HL-60/S4 treated with phorbol 12-myristate 13-acetate at 8.2 ng/mL for 4 days and 3 days (cell line): ENCODE measurements around the gene ZNF22.

ENCODE experiments used
- in situ Hi-C: fragments of 300-500 bp; cut with MboI; formaldehyde crosslinking; loops from 2 replicates; pipeline ENCODE4 v1.15.0; 2022; ENCODE audit warnings: low sequenced_read_pairs

Gene ZNF22

DNA sequence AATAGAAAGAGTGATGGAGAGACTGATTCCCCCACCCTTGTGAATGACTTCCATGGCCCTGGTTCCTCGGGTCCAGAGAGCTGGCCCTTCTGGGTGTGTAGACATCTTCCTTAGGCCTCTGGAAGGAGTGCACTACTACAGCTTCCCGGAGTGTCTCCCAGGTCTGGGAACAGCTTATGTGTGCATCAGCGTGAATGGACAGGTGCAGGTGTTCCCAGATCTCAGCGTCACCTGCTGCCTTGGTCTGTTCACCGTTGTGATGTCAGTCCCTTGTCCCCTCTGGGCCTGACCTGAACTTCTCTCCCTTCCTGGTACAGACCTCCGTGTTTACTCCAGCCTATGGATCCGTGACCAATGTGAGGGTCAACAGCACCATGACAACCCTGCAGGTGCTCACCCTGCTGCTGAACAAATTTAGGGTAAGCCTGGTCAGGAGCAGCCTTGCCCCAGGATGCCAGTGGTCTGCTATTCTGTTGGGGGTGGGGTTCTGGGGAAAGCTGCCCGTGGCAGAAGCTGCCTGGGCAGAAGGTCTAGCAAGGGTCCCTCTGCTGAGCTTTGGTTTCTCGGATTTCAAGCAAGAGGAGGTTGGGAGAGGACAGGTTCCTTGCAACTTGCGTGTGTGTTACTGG lies 11.7 kb upstream of the ZNF22 start:
- in situ Hi-C loops = no loop called here

GRCh38 chr10:44989597-44990301 lies 11.0 kb upstream of the ZNF22 start:
- in situ Hi-C loops = no loop called here

DNA sequence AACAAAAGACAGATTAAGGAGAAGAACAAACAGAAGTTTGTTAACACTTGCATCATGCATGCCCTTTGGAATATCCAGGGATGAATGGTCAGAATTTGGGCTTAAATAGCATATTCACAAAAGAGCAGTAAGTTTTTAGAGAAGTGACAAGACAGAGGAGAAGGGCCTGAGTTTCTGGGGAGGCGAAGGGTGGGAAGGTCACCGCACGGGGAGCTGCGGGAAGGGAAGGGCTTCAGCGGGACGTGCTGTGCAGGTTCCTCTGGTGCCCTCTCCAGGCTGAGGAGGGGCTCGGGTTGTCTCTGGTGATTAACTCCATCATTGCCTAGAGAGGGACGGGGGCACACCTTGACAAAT lies 10.4 kb upstream of the ZNF22 start:
- in situ Hi-C loops = no loop called here

DNA sequence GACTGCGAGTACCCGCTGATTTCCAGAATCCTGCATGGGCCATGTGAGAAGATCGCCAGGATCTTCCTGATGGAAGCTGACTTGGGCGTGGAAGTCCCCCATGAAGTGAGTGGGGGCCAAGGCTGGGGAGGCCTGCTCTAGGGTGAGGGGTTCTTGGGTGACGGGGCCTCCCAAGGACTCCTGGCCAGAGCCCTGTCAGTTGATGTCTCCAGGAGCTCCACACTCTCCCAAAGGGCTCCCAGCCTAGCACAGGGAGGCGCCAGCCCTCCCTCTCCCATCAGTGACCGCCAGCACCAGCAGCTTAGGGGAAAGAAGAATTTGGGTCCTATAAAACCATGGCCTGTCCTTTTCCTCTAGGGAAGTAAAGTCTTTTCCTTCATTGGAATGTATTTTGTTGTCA lies 9.8 kb upstream of the ZNF22 start:
- in situ Hi-C loops = no loop called here

GRCh38 chr10:44991571-44991970 lies 9.2 kb upstream of the ZNF22 start:
- in situ Hi-C loops = no loop called here

GRCh38 chr10:44992070-44992731 lies 8.5 kb upstream of the ZNF22 start:
- in situ Hi-C loops = no loop called here

DNA sequence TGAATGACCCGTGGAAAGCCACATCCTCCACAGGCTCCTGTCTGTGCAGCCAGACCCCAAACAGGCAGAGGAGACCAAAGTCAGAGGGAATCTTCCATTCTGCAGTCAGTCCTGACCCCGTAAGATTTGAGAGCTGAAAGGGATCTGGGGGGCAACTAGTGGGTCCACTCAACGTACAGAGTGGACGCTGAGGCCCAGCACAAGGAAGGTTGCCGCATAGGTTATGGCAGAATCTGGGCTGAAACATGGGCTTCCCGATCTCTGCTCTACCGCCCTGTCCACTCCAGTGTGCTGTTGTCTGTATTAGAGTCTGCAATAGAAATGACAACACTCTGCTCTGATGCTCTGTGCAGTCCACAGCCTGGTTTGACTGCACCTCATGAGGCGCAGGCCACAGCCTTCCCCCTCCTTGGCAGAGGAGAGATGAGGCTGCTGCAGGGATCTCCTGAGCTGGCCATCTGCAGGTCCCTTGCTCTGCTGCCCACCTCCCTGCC lies 7.9 kb upstream of the ZNF22 start:
- in situ Hi-C loops = no loop called here

GRCh38 chr10:44993226-44993921 lies 7.3 kb upstream of the ZNF22 start:
- in situ Hi-C loops = no loop called here

- in situ Hi-C loops = no loop called here
These were observed 6.6 kb upstream of the ZNF22 start for GRCh38 chr10:44993922-44994751.

- in situ Hi-C loops = no loop called here
These were observed 5.8 kb upstream of the ZNF22 start for GRCh38 chr10:44994752-44995530.

DNA sequence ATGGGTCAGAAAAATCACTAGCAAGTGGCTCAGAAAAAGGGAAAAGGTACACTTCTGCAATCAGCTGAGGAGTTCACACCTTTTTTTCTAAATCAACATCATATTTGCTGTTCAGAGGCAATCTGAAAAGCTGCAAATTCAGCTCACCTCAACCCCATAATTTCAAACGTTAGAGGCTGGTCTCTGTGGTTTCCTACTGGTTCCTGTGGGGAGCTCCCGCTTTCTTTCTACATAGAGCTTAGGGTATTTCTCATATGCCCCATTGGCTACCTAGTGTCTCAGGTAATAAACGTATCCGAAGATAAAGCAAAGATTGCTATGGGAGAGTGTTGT lies 5.2 kb upstream of the ZNF22 start:
- in situ Hi-C loops = no loop called here

GRCh38 chr10:44995914-44996669 lies 4.6 kb upstream of the ZNF22 start:
- in situ Hi-C loops = no loop called here

DNA sequence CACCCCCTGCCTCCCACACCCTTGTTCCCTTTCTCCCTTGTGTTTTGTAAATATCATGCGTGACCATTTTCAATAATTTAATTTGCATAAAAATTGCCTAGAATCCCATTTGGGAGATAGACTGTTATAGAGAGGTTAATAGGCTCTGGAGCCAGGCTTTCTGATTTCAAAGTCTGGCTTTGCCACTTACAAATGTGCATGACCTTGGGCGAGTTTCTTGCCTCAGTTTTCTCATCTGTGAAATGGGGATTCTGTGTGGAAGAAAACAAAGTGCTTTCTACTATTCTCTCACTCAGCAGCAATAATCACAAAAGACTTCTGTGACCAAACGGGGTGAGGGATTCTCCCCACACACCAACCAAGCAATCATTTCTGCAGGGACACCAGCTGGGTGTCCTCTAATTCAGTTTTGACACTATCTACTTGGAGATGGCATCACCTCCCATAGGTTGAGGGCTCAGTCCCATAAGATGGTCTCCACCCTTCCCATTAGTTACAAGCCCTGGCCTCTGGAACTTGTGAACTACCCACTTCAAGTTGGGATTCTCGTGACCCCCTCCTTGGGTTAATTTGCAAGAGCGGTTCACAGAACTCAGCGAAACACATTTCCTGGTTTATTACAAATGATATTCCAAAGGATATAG lies 3.5 kb upstream of the ZNF22 start:
- in situ Hi-C loops = no loop called here

GRCh38 chr10:44998146-44998631 lies 2.5 kb upstream of the ZNF22 start:
- in situ Hi-C loops = no loop called here

- in situ Hi-C loops = no loop called here
These were observed 478 bp upstream of the ZNF22 start for GRCh38 chr10:45000138-45000751.

DNA sequence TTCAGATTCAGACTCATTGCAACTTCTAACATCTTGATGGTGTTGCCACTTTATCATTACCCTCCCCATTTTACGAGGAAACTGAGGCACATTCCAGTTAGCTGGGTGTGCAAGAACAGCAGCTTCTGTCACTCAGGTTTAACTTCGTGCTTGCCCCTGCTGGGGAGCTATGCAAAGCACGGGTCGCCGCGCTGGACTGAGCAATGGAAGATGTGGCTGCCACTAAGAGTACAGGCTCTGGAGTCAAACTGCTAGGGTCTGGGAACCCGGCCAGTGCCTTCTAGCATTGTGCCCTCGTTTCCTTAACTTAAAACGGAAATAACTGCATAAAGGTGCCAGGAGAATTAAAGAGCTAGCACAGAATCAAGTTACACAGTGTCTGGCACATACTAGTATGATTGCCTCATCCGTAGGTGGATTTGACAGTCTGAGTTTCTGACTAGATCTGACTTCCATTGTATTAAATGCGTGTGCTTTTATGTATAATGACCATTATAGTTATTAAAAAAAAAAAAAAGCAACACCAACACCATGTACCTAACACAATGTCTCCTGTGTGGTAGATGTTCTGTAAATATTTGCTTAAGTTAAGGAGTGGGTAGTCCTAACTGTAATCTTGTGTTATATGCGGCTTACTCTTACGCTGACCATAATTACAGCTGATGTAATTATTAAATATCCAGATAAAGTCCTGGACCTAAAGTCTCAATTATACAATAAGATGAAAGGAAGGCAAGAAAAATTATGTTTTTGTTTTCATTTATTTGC lies 842 bp downstream of the ZNF22 start:
- in situ Hi-C loops = no loop called here

DNA sequence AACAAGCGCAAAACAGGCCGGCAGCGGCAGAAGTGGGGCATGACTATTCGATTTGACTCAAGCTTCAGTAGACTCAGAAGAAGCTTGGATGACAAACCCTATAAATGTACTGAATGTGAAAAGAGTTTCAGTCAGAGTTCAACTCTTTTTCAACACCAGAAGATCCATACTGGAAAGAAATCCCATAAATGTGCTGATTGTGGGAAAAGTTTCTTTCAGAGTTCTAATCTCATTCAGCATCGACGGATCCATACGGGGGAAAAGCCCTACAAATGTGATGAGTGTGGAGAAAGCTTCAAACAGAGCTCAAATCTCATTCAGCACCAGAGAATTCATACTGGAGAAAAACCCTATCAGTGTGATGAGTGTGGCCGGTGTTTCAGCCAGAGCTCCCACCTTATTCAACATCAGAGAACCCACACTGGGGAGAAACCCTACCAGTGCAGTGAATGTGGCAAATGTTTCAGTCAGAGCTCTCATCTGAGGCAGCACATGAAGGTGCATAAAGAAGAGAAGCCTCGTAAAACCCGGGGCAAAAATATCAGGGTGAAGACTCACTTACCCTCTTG lies 2.8 kb downstream of the ZNF22 start:
- in situ Hi-C loops = no loop called here
